Measurements from ENCODE around the gene FAM20A.
"Not testable (repeated sequence)": the region's sequence is repeated elsewhere in the genome, so short reads cannot be mapped to it uniquely, and the experiment has no call there.

FAM20A gene

DNA sequence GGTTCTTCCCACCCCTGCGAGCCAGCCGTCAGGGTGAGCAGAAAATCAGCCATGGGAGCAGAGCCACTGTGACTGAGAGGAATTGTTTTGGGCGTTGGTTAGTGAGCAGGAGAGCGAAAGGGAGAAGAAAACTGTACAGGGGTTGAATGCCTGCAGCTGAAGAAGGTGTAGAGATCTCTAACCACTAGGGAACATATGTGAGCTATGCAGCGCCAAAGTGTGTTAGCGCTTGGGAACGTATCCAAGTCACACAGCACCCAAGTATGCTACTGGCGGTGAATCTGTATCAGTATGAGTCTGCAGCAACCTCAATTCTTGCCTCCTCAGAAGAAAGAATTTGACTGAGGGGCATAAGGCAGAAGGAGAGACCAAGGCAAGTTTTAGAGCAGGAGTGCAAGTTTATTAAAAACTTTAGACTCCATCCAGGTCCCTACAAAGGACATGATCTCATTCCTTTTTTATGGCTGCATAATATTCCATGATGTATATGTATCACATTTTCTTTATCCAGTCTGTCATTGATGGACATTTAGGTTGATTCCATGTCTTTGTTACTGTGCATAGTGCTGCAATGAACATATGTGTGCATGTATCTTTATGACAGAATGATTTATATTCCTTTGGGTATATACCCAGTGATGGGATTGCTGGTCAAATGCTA, 108.6 kb downstream of the FAM20A start:
- DNase-seq (ENCODE audit: low read depth in 2 of 2) = not testable (repeated sequence)

DNA sequence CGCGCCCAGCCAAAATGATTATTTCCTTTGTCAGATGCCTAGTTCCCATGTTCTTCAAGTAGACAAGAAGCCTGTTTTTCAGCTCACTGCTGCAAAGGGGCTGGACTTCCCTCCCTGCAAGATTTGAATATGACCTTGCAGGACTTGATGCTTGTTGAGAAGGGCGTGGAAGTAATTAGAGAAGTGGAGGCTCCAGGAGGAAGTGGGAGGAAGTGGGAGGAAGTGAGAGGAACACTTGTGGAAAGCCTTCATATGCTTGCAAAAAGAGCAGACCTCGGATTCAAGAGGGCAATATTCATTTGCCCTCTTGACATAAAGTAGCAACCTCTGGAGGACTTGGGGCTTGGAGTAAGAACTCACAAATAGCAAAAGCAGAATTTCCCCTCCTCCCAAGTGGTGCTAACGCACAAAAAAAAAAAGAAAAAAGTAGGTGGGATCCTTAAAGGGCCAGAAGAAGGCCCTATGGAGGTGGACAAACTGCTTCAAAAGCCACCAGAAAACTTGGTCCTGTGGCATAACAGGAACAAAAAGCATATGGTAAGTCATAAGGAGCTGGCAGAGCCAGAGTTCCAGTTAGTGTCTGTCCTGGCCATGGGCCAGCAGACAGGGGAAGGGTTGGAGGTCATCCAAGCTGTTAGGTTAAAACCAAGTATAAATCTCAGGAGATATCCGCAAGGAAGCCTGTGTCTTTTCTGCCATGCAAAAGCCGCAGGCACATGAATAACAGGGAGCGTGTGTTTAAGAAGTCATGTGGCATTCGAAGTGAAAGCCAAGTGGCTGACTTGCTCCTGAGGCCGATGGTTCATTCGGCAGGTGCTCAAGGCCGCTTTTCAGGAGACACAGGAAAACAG, 109.6 kb downstream of the FAM20A start:
- no peak for DNase-seq (ENCODE audit: low read depth in 2 of 2)

DNA sequence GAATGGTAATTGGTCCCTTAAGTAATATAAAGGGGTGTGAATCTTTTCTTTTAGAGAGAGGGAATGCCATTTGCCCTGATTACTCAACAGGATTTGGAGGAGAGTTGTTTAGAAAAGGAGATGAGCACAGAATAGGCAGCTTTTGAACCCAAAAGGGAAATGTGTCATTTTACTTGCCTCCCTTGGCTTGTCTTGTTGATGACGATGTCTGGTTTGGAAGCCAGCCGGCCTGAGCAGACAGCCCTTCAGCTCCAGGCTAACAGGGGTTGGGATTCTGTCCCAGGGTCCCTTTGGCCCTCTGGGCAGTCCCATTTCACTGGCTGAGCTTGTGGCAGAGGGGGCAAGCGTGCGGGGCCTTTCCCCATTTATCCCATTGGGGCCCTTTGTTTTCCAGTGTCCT, 111.2 kb downstream of the FAM20A start:
- DNase-seq (ENCODE audit: low read depth in 2 of 2) = no peak

Data from fibroblast of skin of left quadriceps (primary cell).